MM.1S (cell line): ENCODE measurements around the gene SLC2A4RG.

Experiments used
- EZH2 ChIP-seq: fragments of 300-600 bp; sonication (generic); optimal IDR thresholded peaks from 2 replicates; pipeline ENCODE3; 2017; ENCODE audit warnings: low read depth, mild to moderate bottlenecking, antibody characterized with exemption, low read length, mixed read lengths
- EZH2phosphoT487 ChIP-seq: fragments of 300-600 bp; sonication (generic); IDR thresholded peaks from 2 replicates; pipeline ENCODE4 v1.6.1; 2018; ENCODE audit warnings: antibody characterized with exemption, low read length
- TF ChIP-seq, protein P1 (sequence below): fragments of 300-600 bp; sonication (generic); IDR thresholded peaks from 2 replicates; pipeline ENCODE4 v1.5.1; 2016; ENCODE audit warnings: antibody characterized with exemption, low read length, mixed read lengths

DNA sequence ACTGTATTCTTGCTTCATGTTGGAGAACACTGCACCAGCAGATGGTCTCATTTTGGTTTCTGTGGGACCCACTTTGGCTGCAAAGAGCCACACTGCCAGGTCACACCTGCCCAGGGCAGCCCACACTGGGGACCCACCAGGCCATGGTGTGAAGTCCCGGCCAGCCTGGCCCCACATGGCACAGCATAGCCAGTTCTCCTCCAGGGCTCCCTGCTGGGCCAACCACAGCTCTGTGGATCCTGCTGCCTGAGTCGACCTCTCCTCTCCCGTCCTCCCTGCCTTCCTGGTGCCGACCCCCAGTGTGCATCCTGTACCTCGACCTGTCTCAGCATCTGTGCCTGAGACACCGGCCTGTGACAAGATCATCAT, 34.8 kb upstream of the SLC2A4RG start:
- TF ChIP-seq, protein P1, sequence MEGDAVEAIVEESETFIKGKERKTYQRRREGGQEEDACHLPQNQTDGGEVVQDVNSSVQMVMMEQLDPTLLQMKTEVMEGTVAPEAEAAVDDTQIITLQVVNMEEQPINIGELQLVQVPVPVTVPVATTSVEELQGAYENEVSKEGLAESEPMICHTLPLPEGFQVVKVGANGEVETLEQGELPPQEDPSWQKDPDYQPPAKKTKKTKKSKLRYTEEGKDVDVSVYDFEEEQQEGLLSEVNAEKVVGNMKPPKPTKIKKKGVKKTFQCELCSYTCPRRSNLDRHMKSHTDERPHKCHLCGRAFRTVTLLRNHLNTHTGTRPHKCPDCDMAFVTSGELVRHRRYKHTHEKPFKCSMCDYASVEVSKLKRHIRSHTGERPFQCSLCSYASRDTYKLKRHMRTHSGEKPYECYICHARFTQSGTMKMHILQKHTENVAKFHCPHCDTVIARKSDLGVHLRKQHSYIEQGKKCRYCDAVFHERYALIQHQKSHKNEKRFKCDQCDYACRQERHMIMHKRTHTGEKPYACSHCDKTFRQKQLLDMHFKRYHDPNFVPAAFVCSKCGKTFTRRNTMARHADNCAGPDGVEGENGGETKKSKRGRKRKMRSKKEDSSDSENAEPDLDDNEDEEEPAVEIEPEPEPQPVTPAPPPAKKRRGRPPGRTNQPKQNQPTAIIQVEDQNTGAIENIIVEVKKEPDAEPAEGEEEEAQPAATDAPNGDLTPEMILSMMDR = no peak
- TF ChIP-seq EZH2 = no peak
- no peak for TF ChIP-seq EZH2phosphoT487
